ENCODE measurements around the gene PTCHD1.

DNA sequence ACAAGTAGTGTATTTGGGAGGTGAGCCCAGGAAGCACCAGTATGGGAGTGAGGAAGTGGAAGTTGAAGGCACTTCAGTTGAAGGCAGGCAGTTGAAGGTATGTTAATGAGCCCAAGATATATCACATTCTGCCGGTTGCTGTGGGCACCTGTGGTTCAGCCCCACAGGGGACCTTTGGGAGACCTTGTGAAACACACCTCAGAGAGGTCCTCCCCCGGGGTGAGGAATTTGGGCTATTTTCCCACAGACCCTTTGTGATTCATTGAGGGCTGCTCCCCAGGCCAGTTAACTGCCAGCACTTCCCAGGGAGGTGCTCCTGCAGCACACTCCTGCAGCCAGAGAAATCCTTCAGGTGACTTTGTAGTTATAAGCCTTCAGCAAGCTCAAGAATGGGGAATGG, 45.9 kb downstream of the PTCHD1 start:
- TF ChIP-seq POLR2A (IDR thresholded peaks at IDR 0.05) (no peak), CTCF (IDR thresholded peaks at IDR 0.05) (no peak), POLR2AphosphoS5 (IDR thresholded peaks at IDR 0.05) (no peak), EP300 (IDR thresholded peaks at IDR 0.05) (no peak)

All from gastroesophageal sphincter (tissue), 3 donors.